ENCODE measurements around the gene RILPL2.
"Not testable (repeated sequence)": the region's sequence is repeated elsewhere in the genome, so short reads cannot be mapped to it uniquely, and the experiment has no call there.

The RILPL2 gene, protein sequence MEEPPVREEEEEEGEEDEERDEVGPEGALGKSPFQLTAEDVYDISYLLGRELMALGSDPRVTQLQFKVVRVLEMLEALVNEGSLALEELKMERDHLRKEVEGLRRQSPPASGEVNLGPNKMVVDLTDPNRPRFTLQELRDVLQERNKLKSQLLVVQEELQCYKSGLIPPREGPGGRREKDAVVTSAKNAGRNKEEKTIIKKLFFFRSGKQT
- 20.2 to 26.1 reads per million in 2 donors for total RNA-seq

DNA sequence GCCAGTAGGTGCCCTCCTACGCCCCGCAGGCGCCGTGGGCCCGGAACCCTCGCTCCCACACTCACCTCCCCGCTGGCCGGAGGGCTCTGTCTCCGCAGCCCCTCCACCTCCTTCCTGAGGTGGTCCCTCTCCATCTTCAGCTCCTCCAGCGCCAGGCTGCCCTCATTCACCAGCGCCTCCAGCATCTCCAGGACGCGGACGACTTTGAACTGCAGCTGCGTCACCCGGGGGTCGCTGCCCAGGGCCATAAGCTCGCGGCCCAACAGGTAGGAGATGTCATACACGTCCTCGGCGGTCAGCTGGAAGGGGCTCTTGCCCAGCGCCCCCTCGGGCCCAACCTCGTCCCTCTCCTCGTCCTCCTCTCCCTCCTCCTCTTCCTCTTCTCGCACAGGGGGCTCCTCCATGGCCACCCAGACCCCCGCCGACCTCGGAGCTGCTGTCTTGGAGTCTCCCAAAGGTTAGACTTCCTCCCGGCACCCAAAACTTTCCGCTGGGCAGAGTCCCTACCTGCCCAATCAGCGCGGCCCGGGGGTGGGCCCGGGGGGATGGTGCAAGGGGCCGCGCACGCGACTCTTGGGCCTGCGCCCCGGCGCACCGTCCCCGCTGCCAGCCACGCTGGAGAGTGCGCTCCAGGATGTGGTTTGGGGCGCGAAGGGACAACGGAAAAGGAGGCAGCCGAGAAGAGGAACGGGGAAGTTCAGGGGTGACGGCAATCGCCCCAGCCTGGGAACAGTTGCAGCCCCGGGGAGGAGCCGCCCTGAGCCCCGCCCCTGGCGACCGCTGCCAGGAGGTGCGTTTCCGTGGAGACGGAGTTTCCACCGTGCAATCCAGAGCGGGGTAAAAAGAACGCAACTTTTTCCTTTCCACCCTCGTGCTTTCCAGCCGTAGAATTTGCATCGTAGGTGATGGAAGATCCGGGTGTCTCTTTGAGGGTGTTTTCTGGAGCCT, at the start of gene RILPL2:
Gene RILPL2, minus strand, starts transcription at position 668 of the 948 bp plus-strand sequence. Its CDS starts 264 bp downstream, at position 404.
- DNase-seq = peak; percentile 85

DNA sequence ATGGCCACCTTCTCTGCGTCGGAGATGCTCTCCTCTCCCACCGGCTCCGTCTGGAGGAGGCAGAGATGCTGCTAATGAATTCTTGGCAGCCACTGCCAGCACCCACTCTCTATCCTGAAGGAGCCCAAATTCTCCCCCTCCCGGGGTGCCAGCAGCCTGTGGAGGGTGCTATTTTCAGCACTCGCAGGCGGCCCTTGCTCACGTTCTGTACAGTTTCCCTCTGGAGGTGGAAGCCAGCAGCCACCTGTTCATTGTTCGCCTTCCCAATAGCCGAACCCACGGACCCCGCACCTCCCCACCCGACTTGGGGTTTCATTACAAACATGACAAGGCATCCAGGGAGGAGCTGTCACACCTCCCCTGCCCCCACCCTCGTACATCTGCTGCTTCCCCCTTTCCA, 49.3 kb upstream of the RILPL2 start:
- DNase-seq = no peak

DNA sequence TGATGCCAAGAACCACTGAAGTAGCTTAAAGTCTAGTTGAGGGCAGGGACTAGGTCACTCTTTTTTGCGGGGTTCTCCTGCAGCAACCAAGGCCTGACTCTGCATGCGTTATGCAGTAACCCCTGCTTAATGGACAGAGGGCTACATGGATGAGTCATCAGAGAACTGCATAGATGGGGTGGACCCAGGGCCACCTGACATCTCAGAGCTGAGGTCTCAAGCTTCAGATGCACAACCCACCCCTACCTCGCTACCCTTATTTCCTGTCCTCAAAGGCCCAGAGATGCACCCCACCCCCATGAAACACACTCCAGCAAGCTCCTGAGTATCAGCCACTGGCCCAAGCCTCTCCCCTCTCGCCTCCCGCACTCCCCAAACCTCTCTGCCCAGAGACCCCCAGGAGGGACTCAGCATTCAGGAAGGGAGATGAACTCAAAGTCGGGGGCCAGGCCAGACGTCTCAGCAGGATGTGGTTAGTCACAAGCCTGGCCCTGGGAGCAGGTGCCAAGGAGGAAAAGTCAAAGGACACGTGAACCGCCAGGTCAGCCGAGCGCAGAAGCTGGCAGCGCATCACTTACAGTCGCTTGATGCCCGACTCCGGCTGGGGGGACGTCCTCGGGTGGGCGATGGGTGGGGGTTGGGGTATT, 47.2 kb upstream of the RILPL2 start:
- DNase-seq = no peak

DNA sequence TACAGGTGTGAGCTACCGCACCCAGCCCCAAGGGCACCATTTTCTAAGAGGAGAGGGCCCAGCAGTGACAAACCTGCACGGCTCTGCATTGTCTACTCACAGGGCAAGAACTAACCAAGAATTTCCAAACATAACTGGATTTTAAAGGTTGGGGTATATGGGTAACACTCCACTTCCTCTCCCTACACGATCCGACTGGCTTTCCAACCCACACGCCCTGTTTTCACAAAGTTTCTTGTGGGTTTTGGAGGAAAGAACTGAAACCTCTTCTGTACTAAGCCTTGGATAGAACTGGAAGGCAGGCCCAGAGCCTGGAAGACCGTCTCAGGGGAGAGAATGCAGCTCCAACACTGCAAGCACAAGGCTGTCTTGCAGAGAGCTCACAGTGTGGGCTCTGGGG, 46.4 kb upstream of the RILPL2 start:
- DNase-seq = no peak

DNA sequence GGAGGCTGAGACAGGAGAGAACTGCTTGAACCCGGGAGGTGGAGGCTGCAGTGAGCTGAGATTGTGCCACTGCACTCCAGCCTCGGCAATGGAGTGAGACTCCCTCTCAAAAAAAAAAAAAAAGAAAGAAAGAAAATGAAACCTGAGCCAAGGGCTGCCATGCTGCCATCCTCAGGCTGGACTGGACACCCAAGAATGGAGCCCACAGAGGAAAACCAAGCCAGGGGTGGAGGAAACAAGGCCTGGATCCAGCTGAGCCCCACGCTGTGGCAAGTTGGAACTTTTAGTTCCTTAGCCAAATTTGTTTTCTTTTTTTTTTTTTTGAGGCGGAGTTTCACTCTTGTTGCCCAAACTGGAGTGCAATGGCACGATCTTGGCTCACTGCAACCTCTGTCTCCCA, 44.8 kb upstream of the RILPL2 start:
- not testable (repeated sequence) for DNase-seq

DNA sequence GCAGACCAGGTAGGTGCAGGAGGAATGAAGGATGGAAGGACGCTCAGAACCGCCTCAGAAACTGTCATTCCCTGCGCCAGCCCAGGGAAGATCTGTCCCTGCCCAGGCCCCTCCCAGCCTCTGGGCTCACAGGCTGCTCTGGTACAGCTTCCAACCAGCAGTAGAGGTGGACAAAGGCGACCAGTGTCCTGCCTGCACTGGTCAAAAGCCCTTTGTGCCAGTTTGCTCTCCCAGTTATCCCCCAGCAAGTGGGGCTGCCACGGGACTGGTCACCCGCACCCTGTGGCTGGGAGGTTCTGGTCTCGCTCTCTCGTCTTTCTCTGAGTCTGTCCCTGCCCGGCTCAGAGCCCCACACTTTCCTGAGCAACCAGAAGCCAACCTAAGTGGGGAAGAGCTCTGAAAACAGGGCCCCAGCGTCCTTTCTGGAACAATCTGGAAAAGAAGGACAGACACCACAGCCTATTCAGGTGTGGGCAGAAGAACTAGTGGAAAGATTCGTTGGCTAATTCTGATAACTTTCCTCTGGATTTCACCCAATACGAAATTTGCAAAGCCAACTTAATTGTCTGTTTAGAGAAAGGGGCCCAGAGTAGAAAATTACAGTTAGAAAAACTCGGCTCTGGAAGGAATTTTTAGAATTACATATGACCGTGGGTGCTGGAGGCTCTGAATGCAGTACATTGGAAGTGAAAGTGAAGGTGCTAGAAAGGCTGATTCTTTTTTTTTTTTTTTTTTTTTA, 43.1 kb upstream of the RILPL2 start:
- DNase-seq = no peak

DNA sequence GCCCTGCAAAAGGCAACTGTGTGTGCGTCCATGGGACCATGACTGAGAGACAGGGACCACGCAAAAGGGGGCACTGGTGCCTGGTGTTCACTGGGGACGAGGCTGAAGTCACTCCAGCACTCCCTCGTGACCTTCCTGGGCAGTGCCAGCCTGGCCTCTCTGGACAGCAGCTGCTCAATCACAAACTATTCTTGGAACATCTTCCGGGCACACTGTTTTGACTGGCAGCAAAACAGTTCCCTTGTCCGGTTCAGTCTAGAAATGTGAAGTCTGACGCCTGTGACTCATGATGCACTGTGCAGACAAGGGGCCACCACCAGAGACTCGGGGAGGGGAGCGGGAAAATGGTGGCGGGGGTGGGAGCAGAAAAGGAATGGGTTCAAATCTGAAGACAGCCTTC, 42.3 kb upstream of the RILPL2 start:
- DNase-seq = no peak

DNA sequence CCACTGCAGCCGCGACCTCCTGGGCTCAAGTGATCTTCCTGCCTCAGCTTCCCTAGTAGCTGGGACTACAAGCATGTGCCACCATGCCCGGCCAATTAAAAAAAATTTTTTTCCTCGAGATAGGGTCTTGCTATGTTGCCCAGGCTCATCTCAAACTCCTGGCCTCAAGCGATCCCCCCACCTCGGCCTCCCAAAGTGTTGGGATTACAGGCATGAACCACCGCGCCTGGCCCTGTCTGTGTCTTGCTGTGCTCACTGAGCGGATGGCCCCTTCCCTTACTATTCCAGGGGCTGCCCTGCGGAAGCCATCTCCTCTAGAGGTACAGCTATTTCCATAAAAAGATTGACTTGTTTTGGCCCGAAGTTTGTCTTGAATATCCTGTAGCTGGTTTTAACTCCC, 41.6 kb upstream of the RILPL2 start:
- DNase-seq = no peak

DNA sequence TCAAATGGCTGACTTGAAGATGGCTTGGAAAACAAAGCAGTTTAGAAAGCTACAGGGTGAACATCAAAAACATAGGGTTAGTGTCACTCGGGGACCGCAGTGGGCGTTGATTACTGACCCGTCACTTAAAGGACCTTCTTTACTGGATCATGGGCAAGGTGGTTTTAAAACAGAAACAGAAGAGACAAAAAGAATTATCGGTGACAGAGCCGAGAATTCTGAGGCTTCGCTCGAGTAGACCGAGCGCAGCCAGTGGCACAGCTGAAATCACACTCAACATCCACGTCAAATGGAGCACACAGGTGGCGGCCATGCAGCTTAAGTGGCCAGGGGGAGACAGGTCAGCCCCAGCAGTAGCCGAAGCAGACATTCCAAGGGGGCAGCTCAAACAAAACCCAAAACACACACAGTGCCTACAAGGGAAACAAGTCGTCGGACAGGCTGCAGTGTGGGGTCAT, 38.8 kb upstream of the RILPL2 start:
- no peak for DNase-seq

DNA sequence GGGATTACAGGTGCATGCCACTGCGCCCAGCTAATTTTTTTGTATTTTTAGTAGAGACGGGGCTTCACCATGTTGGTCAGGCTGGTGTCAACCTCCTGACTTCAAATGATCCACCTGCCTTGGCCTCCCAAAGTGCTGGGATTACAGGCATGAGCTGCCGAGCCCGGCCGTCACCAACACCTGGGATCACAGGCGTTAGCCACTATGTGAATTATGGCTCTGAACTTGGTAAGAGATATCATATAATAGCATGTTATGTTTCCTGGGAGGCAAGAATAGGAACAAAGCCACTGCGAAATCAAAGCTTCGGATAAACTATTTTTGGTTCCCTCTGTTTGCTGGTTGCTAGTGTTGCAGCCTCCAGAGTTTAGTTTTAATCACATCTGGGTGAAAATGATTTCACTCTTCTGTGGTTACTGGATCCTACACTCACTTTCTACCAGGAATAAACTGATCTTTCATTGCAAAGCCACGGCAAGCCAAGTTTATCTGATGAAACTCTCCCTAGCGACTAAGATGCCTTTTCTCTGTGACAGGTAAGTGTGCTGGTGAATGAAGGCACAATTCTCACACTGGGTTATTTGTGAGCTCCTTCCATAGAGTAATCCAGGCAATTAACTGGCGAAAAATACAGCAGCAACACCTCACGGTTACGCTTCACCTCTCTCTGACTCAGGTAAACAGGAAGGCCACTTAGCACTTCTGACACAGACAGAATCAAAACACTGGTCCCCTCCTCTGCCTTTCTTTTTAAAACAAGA, 38.2 kb upstream of the RILPL2 start:
- DNase-seq = no peak

DNA sequence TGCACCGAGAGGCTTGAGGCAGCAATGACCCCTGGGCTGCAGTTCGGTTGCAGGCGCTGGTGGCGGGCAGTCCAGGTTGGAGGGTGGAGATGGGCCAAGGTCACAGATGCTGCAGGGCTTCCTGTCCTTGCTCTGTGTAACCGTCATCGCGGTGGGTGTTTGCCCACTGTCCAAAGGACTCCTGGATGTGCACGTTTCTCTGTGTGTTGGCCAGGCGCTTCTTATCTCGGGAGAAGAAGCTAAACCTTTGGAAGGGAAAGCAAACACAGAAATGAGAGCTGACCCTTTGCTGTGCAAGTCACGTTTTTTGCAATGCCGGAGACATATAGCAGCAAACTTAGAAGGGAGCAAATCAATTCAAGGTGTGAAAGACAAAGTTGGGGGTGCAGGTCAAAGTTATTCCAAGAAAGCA, 36.0 kb upstream of the RILPL2 start:
- DNase-seq = no peak

DNA sequence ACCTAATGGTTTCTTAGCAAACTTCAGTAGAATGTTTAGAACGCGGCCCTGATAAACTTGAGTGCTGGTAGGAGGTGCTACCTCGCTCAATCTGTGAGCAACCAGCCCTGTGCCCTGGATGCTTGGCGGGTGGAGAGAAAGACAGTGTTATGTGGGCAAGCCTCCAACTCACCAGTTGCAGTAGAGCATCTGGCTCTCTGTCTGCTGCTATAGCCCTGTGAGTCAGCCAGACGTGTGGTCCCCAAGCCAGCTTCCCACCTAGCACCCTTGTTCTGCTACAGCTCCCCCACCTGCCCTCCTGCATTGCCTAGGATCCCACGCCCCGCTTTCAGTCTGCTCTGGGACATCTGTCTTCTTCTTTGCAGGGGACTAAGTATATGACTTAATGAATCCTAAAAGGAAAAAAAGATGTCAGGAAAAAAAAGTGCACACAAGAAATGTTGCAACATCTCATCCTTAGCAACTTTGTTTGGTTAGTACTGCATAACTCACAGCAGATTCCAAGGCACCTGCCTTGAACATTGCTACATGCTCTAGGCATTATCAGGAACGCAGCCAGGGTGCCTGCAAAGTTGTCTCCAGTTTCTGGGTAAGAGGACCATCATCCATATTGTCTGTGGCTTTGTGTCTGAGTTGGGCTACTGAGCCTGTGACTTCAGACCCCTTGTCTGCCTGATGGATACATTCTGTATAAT, 35.0 kb upstream of the RILPL2 start:
- no peak for DNase-seq

DNA sequence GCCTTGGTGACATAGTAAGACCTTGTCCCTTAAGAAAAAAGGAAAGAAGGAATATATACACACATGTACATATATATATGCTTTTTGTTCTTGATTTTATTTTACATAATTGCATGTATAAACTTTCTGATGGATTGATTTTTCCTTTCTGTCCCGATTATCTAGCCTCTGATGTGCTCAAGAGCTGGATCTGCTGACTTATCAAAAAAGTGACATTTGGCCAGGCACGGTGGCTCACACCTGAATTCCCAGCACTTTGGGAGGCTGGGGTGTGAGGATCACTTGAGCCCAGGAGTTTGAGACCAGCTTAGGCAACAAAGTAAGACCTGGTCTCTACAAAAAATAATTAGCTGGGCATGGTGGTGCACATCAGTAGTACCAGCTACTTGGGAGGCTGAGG, 33.5 kb upstream of the RILPL2 start:
- no peak for DNase-seq

DNA sequence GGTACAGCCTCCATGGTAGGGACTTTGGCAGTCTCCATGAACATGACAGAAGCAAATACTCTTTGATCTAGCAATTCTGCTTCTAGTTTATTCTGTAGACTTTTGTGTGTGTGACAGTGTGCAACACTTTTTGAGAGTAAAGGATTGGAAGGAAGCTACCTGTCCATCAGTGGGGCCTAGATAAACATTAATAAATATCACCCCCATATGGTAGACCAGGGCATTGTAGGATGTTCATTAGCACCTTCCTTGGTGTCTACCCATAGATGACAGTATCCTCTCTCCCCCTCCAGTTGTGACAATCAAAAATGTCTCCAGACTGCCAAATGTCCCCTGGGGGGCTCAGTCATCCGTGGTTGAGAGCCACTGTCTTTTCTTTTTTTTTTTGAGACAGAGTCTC, 32.3 kb upstream of the RILPL2 start:
- DNase-seq = no peak

DNA sequence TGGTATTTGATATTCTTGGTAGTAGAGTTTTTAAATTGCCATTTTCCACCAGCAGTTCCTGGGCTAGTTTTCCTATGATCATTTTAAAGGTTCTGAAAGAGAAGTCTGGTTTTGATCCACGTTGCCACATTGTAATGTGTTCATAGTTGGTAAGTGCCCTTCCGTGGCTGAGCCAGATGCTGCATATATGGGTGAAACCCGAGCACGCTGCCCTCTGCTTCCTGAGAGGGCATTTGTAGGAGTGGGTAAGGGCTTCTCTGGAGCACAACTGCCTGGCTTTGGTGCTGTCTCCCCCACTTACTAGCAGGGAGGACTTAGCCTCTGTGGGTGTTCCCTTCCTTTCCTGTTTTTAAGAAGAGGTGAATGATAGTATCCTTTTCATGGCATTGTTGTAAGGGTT, 28.6 kb upstream of the RILPL2 start:
- no peak for DNase-seq

DNA sequence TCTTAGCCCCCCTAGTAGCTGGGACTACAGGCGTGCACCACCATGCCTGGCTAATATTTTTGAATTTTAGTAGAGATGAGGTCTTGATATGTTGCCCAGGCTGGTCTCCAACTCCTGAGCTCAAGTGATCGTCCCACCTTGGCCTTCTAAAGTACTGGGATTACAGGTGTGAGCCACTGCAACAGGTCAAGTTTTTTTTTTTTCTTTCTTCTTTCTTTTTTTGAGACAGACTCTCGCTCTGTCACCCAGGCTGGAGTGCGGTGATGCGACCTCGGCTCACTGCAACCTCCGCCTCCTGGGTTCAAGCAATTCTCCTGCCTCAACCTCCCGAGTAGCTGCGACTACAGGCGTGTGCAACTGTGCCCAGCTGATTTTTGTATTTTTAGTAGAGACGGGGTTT, 26.7 kb upstream of the RILPL2 start:
- DNase-seq = not testable (repeated sequence)

DNA sequence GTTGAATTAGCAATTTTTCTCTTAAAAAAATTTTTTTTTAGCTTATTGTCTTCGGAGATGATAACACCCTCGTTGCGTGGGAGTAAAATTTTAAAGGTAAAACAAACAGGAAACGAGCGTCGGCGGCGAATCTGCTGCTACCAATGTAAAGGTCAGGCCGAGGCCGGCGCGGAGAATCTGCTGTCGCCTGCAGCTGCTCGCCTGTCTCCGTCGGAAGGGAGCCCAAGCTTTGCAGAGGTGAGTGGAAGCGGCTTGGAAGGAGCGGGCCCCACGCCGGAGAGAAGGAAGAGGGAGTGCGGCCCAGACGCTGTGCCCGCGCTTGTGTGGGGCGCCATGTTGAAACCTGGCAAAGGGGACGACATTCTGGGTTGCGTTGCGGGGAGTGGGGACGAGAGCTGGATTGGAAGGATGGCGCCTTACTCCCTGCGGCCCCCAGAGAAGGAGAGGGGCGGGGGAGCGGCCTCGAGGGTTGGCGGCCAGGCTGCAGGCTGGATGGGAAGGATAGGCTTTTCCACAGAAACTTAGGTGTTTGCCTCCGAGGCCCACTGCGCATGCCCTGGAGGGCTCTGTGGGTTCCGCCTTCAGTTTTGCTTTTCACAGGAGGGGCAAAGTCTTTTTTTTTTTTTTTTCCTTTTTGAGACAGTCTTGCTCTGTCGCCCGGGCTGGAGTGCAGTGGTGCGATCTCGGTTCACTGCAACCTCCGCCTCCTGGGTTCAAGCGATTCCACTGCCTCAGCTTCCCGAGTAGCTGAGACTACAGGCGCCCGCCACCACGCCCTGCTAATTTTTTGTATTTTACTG, 21.7 kb upstream of the RILPL2 start, which contains the start of gene SNRNP35:
Gene SNRNP35, plus strand, starts transcription at position 160 of the 800 bp plus-strand sequence. CDS start 7,402 bp downstream, outside the sequence.
- peak; percentile 62 for DNase-seq

DNA sequence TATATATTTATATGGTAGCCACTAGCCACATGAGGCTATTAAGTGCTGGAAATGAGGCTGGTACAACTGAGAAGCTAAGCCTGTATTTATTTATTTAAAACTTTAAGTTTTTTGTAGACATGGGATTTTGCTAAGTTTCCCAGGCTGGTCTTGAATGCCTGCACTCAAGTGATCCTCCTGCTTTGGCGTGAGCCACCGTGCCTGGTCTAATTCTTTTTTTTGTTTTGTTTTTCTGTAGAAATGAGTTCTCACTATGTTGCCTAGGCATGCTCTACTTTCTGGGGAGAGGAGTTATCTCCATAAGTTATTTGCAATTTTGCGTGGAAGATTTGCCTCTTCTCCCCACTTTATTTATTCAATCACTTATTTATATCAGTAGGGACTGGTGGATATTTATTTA, 16.7 kb upstream of the RILPL2 start:
- DNase-seq = no peak

DNA sequence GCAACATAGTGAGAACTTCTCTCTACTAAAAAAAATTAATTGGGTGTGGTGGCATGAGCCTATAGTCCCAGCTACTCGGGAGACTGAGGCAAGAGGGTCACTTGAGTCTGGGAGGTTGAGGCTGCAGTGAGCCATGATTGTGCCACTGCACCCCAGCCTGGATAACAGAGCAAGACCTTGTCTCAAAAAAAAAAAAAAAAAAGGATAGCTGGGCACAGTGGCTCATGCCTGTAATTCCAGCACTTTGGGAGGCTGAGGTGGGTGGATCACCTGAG, 15.7 kb upstream of the RILPL2 start:
- not testable (repeated sequence) for DNase-seq

DNA sequence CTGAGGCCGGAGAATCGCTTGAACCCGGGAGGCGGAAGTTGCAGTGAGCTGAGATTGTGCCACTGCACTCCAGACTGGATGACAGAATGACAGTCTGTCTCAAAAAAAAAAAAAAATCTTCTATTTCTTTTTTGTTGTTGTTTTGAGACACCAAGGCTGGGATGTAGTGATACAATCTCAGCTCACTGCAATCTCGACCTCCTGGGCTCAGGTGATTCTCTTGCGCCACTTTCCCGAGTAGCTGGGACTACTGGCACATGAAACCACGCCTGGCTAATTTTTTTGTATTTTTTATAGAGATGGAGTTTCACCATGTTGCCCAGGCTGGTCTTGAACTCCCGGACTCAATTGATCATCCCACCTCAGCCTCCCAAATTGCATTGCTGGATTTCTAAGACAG, 14.2 kb upstream of the RILPL2 start:
- DNase-seq = no peak

DNA sequence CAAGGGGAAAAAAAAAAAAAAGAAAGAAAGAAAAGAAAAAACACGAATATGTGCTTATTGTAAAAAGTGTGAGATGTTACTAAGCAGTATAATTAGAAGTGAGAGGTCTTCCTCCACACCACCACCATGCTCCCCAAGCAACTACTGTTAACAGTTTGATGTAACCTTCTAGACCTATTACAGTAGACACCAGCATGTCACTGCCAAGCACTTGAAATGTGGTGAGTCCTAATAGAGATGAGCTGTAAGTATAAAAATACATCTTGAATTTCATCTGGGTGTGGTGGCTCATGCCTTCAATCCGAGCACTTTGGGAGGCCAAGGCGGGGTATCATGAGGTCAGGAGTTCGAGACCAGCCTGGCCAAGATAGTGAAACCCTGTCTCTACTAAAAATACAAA, 13.4 kb upstream of the RILPL2 start:
- no peak for DNase-seq
